ENCODE measurements around the gene PDZRN3. TPM values are rescaled to one million over a fixed set of nuclear protein-coding genes. Genes with fewer than 3 reads are reported as not detected.

Gene PDZRN3
- total and polyA plus RNA-seq, 2 of the 13 experiments (the other 11 are each of a cell fraction or from before 2014, with no cell fraction given), result not detected

GRCh38 chr3:73502609-73503583 lies 121.8 kb downstream of the PDZRN3 start:
- Histone ChIP-seq H3K9ac (ENCODE audit: insufficient read depth, low read depth, low read length) (no peak overlapping the region), H3K79me2 (ENCODE audit: insufficient read depth, low read length) (no peaks in the 10 kb centered on the region), H3K4me3 (replicated peaks in 1 of 3; ENCODE audit: insufficient read depth in 1 of 3, low read depth in 2 of 3, low read length in 3 of 3) (no peak overlapping the region), H3K27me3 (ENCODE audit: control insufficient read depth in 1 of 2, insufficient read depth in 2 of 2, low read length in 2 of 2) (no peaks in the 10 kb centered on the region), H3K36me3 (replicated peaks in 1 of 2; ENCODE audit: control insufficient read depth in 1 of 2, insufficient read depth in 2 of 2, low read length in 2 of 2) (no peaks in the 10 kb centered on the region), H2AFZ (ENCODE audit: low read length) (no peak overlapping the region), H3K4me2 (ENCODE audit: low read depth, low read length) (no peak overlapping the region), H4K20me1 (ENCODE audit: insufficient read depth, low read length) (no peaks in the 10 kb centered on the region), H3K27ac (ENCODE audit: extremely low read length, insufficient read depth, low read length) (no peak overlapping the region), H3K4me1 (ENCODE audit: insufficient read depth, low read length) (no peaks in the 10 kb centered on the region), H3K9me3 (ENCODE audit: low read length) (no peaks in the 10 kb centered on the region)
- POLR2A ChIA-PET, result no interaction called here
- CTCF ChIA-PET (ENCODE audit: low intra/inter-chr PET ratio, low total read pairs), result interaction anchor here (0.6 to 3.1 kb wide), 3 partner anchors 47 to 402 kb away, joined by 3 to 40 read pairs (median 6); no protein-coding TSS in a partner anchor
- WGBS (ENCODE audit: low lambda C conversion rate), result 30% methylated on average over 6 of the region's 6 CpGs
- BruUV-seq (replicated peaks), result no TSS peak
- in situ Hi-C loops (cut with HindIII; ENCODE audit: extremely low pct_ligation_motif_present, low pct_unique_long_range_greater_than_20kb) (loop anchor here (5.0 to 10.0 kb wide), 2 partner anchors 308 to 406 kb away; no protein-coding TSS in a partner anchor), intact Hi-C loops (cut with micrococcal nuclease; ENCODE audit: unreplicated experiment) (loop anchor here (1.0 kb wide), 3 partner anchors 48 to 402 kb away; no protein-coding TSS in a partner anchor)
- DNase-seq (ENCODE audit: low spot score) (peak; percentile 38), ATAC-seq (peak; percentile 81), FAIRE-seq (peak; percentile 88)
- TF ChIP-seq SMC3 (IDR thresholded peaks at IDR 0.05; ENCODE audit: low read length) (peak; percentile 70), STAG1 (CRISPR knock-in tag; IDR thresholded peaks at IDR 0.05) (peak; percentile 89), HOXA5 (CRISPR knock-in tag; IDR thresholded peaks at IDR 0.05) (no peak), HIVEP1 (CRISPR knock-in tag; IDR thresholded peaks at IDR 0.05) (no peak), CTCF (CRISPR knock-in tag; IDR thresholded peaks at IDR 0.05) (peak; percentile 86), MZF1 (CRISPR knock-in tag; IDR thresholded peaks at IDR 0.05; ENCODE audit: borderline replicate concordance) (no peak), ZNF740 (CRISPR knock-in tag; IDR thresholded peaks at IDR 0.05) (no peak), SOX6 (IDR thresholded peaks at IDR 0.05) (no peak), SOX6 (CRISPR knock-in tag; IDR thresholded peaks at IDR 0.05) (no peak), TBP (CRISPR knock-in tag; IDR thresholded peaks at IDR 0.05) (no peak), RAD21 (CRISPR knock-in tag; IDR thresholded peaks at IDR 0.05) (peak; percentile 60), KLF6 (CRISPR knock-in tag; IDR thresholded peaks at IDR 0.05) (no peak), REPIN1 (CRISPR knock-in tag; IDR thresholded peaks at IDR 0.05; ENCODE audit: borderline replicate concordance, low read depth) (no peak)

All from HepG2 (cell line).